Gastroesophageal sphincter (tissue), 3 donors: ENCODE measurements around the gene KCNAB3.

Source experiments
- EP300 ChIP-seq: sonication (generic); formaldehyde crosslinking; IDR thresholded peaks from one replicate; pipeline ENCODE4 v1.6.1; 2017; ENCODE audit warnings: antibody characterized with exemption, mild to moderate bottlenecking
- POLR2A ChIP-seq, 2 donors: fragments of 450-650 bp; IDR thresholded peaks; one replicate each; pipeline ENCODE4 v1.6.1; 2017; ENCODE audit warnings: antibody characterized with exemption in 2 of 2, mild to moderate bottlenecking in 2 of 2, moderate library complexity in 1 of 2
- TF ChIP-seq, protein P1 (sequence below), 4 experiments: fragments of 200-600 bp in 2 of 4; fragments of 450-650 bp in 2 of 4; sonication (generic) in 1 of 4; IDR thresholded peaks; one replicate each; pipeline ENCODE4 v1.5.1; 2017 to 2019; ENCODE audit warnings: antibody characterized with exemption in 4 of 4, mild to moderate bottlenecking in 2 of 4, moderate library complexity in 2 of 4

DNA sequence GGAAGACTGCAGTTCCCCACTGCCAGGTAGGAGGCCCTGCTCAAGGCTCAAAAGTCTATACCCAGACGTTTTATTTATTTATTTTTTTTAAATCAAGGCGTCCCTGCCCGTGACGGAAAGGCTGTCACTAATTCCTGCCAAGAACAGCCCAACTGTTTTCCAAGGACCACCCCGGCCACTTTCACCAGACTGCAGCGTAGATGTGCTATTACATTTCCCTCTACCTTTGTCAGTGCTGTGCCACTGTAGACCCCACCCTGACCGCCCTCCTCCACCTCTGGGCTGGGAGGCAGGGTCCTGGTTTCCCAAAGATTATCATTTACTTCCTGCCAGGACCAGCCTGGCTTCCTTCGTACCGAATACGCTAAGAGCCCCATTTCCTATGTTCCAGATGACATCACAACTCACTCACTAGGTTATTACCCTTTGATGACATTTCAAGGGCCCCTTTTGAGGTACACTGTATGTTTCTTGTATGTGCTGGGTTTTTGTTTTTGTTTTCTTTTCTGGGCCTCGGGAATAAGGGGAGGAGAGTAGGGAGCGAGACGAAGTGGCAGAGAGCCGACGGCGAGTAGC lies 7.3 kb downstream of the KCNAB3 start:
- no peak for TF ChIP-seq EP300
- TF ChIP-seq, protein P1, sequence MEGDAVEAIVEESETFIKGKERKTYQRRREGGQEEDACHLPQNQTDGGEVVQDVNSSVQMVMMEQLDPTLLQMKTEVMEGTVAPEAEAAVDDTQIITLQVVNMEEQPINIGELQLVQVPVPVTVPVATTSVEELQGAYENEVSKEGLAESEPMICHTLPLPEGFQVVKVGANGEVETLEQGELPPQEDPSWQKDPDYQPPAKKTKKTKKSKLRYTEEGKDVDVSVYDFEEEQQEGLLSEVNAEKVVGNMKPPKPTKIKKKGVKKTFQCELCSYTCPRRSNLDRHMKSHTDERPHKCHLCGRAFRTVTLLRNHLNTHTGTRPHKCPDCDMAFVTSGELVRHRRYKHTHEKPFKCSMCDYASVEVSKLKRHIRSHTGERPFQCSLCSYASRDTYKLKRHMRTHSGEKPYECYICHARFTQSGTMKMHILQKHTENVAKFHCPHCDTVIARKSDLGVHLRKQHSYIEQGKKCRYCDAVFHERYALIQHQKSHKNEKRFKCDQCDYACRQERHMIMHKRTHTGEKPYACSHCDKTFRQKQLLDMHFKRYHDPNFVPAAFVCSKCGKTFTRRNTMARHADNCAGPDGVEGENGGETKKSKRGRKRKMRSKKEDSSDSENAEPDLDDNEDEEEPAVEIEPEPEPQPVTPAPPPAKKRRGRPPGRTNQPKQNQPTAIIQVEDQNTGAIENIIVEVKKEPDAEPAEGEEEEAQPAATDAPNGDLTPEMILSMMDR (IDR thresholded peaks at IDR 0.05): no peak
- no peak for TF ChIP-seq POLR2A (IDR thresholded peaks at IDR 0.05)
